Upper lobe of left lung (tissue), 4 donors: Measurements from ENCODE around the gene NOL4L.

Experiments
- EP300 ChIP-seq, 4 donors: sonication (generic); formaldehyde crosslinking; IDR thresholded peaks; one replicate each; pipeline ENCODE4 v1.5.1; 2017; ENCODE audit warnings: antibody characterized with exemption in 4 of 4, control low read depth in 2 of 4
- POLR2A ChIP-seq, 4 donors: fragments of 450-650 bp; IDR thresholded peaks; one replicate each; pipeline ENCODE4 v1.5.1; 2016 to 2017; ENCODE audit warnings: antibody characterized with exemption in 4 of 4, mild to moderate bottlenecking in 2 of 4
- TF ChIP-seq, protein P1 (sequence below), 6 experiments: fragments of 450-650 bp in 4 of 6; fragments of 200-600 bp in 2 of 6; sonication (generic) in 2 of 6; IDR thresholded peaks; one replicate each; pipeline ENCODE4 v1.5.1; 2016 to 2019; ENCODE audit warnings: antibody characterized with exemption in 6 of 6

DNA sequence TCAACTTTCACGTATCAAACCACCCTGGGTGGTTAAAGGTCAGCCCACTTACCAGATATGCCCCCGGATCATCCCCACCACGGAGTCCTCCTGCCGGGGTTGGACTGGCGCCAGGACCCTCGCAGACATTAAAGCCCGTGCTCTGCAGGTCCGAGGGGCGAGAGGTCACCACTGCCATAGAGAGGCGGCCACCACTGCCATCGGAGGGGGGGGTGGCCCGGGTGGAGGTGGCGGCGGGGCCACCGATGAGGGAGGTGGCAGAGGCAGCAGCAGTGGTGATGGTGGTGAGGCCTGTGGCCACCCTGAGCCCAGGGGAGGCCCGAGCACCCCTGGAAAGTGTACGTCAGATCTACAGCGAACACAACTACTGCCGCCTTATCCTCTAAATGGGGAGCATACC is 150.7 kb downstream of the NOL4L start:
- no peak for TF ChIP-seq EP300 (IDR thresholded peaks at IDR 0.05)
- TF ChIP-seq, protein P1, sequence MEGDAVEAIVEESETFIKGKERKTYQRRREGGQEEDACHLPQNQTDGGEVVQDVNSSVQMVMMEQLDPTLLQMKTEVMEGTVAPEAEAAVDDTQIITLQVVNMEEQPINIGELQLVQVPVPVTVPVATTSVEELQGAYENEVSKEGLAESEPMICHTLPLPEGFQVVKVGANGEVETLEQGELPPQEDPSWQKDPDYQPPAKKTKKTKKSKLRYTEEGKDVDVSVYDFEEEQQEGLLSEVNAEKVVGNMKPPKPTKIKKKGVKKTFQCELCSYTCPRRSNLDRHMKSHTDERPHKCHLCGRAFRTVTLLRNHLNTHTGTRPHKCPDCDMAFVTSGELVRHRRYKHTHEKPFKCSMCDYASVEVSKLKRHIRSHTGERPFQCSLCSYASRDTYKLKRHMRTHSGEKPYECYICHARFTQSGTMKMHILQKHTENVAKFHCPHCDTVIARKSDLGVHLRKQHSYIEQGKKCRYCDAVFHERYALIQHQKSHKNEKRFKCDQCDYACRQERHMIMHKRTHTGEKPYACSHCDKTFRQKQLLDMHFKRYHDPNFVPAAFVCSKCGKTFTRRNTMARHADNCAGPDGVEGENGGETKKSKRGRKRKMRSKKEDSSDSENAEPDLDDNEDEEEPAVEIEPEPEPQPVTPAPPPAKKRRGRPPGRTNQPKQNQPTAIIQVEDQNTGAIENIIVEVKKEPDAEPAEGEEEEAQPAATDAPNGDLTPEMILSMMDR (IDR thresholded peaks at IDR 0.05) = no peak
- TF ChIP-seq POLR2A (IDR thresholded peaks at IDR 0.05) = no peak
